Vagina (tissue), 2 donors: ENCODE results near the gene OSBP2. TPM values are rescaled to one million over a fixed set of nuclear protein-coding genes. Genes with fewer than 3 reads are reported as not detected.

Source experiments
- DNase-seq, 2 donors: peaks; one replicate each; pipeline ENCODE4 v3.0.0-alpha.2; 2017; ENCODE audit errors: extremely low spot score in 2 of 2
- H3K27ac ChIP-seq: fragments of 200-600 bp; sonication (generic); one replicate; pipeline ENCODE4 v1.5.1; 2019
- H3K27me3 ChIP-seq: fragments of 200-600 bp; sonication (generic); one replicate; pipeline ENCODE4 v1.5.1; 2019
- H3K36me3 ChIP-seq, 2 donors: fragments of 200-600 bp; sonication (generic); one replicate each; pipeline ENCODE4 v1.5.1; 2017 to 2019
- H3K4me1 ChIP-seq: fragments of 200-600 bp; sonication (generic); one replicate; pipeline ENCODE4 v1.5.1; 2019
- H3K4me3 ChIP-seq, 2 donors: fragments of 200-600 bp; sonication (generic); 1 replicate in 1 of 2; 2 replicates in 1 of 2; pipeline ENCODE4 v1.5.1; 2016 to 2019
- H3K9me3 ChIP-seq: fragments of 200-600 bp; sonication (generic); one replicate; pipeline ENCODE4 v1.5.1; 2019
- POLR2A ChIP-seq, 2 donors: fragments of 450-650 bp; IDR thresholded peaks; one replicate each; pipeline ENCODE4 v1.6.1; 2017; ENCODE audit warnings: antibody characterized with exemption in 2 of 2, mild to moderate bottlenecking in 2 of 2, moderate library complexity in 2 of 2
- POLR2AphosphoS5 ChIP-seq, 2 donors: sonication (generic); formaldehyde crosslinking; IDR thresholded peaks; one replicate each; pipeline ENCODE4 v1.9.0; 2017; ENCODE audit warnings: antibody characterized with exemption in 2 of 2, mild to moderate bottlenecking in 2 of 2, low read depth in 1 of 2; ENCODE audit not compliant: insufficient read depth in 1 of 2
- intact Hi-C: fragments of 100-400 bp; cut with DNase I; formaldehyde crosslinking; loops from one replicate; pipeline ENCODE4 v1.15.1; 2023
- total RNA-seq: library from RNA; depleted of rRNA; stranded (reverse); fragments of >200 nt; gene quantifications from one replicate; pipeline ENCODE4 v1.2.3, GENCODE V29; 2016
- TF ChIP-seq, protein P1 (sequence below), 3 experiments: fragments of 450-650 bp in 2 of 3; fragments of 200-600 bp in 1 of 3; sonication (generic) in 1 of 3; IDR thresholded peaks; one replicate each; pipeline ENCODE4 v1.5.1; 2017 to 2019; ENCODE audit warnings: antibody characterized with exemption in 3 of 3, mild to moderate bottlenecking in 2 of 3, moderate library complexity in 2 of 3

The OSBP2 gene
- total RNA-seq, 1 donor from 2014 or later: 3.7 TPM

DNA sequence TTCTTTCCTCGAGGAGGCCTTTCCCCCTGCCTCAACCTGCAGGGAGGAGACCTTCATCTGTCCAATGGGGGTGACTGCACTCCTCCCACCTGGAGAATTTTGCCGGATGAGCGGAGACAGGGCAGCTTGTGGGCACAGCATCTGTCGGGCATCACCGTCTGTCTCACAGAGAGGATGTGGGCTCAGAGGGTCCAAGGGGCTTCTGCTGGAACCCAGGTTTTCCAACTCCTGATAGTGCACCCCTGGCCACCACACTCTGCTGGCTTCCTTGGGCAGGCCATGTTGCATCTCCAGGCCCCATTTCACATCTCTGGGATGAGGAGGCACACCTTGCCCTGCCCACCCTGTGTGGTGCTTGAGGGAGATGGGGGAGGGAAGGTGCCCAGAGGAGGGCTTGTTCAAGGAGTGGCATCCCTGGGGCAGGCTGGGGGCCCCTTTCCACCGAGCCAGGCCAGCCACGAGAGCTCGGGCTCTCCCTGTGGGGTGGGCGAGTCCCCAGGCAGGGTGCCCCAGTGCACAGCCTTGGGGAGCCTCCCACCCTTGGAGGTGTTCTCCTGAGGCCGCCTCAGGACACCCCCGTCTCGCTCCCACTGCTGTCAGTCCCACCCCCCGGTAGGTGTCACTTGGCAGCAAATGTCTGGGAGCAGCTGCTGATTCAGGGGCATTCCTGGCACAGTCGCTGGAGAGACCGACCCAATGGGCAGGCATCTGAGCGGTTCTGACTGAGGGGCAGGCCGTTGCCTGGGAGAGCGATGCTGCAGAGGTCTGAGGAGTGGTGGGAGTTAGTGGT, 189.7 kb downstream of the OSBP2 start:
- no peaks in the 10 kb centered on the region for H3K4me1 ChIP-seq
- no peak overlapping the region for H3K27ac ChIP-seq
- no peak overlapping the region for H3K4me3 ChIP-seq
- no peaks in the 10 kb centered on the region for H3K27me3 ChIP-seq
- H3K36me3 ChIP-seq: no peaks in the 10 kb centered on the region
- TF ChIP-seq POLR2A (IDR thresholded peaks at IDR 0.05) (no peak), POLR2AphosphoS5 (IDR thresholded peaks at IDR 0.05; ENCODE audit: insufficient read depth in 1 of 2, low read depth in 1 of 2) (no peak)
- TF ChIP-seq, protein P1, sequence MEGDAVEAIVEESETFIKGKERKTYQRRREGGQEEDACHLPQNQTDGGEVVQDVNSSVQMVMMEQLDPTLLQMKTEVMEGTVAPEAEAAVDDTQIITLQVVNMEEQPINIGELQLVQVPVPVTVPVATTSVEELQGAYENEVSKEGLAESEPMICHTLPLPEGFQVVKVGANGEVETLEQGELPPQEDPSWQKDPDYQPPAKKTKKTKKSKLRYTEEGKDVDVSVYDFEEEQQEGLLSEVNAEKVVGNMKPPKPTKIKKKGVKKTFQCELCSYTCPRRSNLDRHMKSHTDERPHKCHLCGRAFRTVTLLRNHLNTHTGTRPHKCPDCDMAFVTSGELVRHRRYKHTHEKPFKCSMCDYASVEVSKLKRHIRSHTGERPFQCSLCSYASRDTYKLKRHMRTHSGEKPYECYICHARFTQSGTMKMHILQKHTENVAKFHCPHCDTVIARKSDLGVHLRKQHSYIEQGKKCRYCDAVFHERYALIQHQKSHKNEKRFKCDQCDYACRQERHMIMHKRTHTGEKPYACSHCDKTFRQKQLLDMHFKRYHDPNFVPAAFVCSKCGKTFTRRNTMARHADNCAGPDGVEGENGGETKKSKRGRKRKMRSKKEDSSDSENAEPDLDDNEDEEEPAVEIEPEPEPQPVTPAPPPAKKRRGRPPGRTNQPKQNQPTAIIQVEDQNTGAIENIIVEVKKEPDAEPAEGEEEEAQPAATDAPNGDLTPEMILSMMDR (IDR thresholded peaks at IDR 0.05): no peak
- H3K9me3 ChIP-seq: no peaks in the 10 kb centered on the region
- no peak for DNase-seq
- intact Hi-C loops: no loop called here

DNA sequence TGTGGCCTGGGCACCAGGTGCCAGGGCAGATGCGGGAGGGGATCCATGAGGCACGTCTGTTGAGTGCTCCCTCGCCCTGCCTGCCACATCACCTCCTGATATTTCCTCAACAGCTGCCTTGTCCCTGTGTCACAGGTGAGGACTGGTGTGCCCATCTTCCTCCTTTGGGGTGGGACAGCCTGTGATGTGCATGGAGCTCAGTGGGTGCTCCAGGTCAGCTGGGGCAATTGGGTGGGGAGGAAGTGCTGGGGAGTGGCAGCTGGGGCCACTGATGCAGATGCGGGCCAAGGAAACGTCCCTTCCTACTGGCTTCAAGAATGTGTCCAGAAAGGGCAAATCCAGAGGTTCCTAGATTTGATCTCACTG, 190.3 kb downstream of the OSBP2 start:
- Histone ChIP-seq H3K4me3 (no peak overlapping the region), H3K36me3 (no peaks in the 10 kb centered on the region), H3K27me3 (no peaks in the 10 kb centered on the region), H3K9me3 (no peaks in the 10 kb centered on the region), H3K27ac (no peak overlapping the region), H3K4me1 (no peaks in the 10 kb centered on the region)
- DNase-seq: no peak
- TF ChIP-seq POLR2AphosphoS5 (IDR thresholded peaks at IDR 0.05; ENCODE audit: insufficient read depth in 1 of 2, low read depth in 1 of 2) (no peak), POLR2A (IDR thresholded peaks at IDR 0.05) (no peak)
- TF ChIP-seq, protein P1 (IDR thresholded peaks at IDR 0.05): no peak
- intact Hi-C loops: no loop called here

DNA sequence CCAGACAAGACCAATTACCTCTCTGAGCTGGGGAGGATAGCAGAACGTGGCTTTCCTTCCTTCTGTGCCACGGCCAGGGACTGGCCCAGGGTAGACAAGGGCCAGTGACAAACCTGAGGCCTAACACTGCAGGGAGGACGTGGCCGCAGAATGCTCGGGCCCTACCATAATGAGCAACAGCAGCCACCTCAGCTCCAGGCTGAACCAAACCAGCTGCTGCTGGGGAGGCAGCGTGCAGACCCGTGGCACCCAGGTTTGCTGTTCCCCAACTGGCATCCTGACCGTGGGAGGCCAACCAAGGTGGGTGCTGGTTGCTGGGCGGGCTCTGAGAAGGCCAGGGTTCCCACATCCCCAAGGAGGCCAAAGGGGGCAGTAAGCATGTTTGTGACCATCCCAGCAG, 190.9 kb downstream of the OSBP2 start:
- Histone ChIP-seq H3K9me3 (no peaks in the 10 kb centered on the region), H3K4me3 (no peak overlapping the region), H3K27ac (no peak overlapping the region), H3K27me3 (no peaks in the 10 kb centered on the region), H3K36me3 (no peaks in the 10 kb centered on the region), H3K4me1 (no peaks in the 10 kb centered on the region)
- intact Hi-C loops: no loop called here
- no peak for DNase-seq
- TF ChIP-seq POLR2AphosphoS5 (IDR thresholded peaks at IDR 0.05; ENCODE audit: insufficient read depth in 1 of 2, low read depth in 1 of 2) (no peak), POLR2A (IDR thresholded peaks at IDR 0.05) (no peak)
- TF ChIP-seq, protein P1 (IDR thresholded peaks at IDR 0.05): no peak

DNA sequence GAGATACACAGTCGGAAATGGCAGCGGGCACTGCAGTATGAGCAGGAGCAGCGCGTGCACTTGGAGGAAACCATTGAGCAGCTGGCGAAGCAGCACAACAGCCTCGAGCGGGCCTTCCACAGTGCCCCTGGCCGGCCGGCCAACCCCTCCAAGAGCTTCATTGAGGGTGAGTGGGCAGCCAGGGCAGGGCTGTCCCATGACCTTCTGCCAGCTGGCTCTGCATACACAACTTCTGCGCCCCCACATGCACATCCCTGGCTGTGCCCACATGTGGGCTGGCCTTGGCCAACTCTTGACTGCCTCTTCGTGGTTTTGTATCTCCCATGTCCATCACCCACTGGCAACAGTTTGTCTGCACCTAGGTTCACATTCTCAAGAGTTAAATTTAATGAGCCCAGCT, 192.8 kb downstream of the OSBP2 start:
- intact Hi-C loops: no loop called here
- no peak overlapping the region for H3K27ac ChIP-seq
- no peaks in the 10 kb centered on the region for H3K36me3 ChIP-seq
- DNase-seq: no peak
- TF ChIP-seq POLR2A (IDR thresholded peaks at IDR 0.05) (no peak), POLR2AphosphoS5 (IDR thresholded peaks at IDR 0.05; ENCODE audit: insufficient read depth in 1 of 2, low read depth in 1 of 2) (no peak)
- TF ChIP-seq, protein P1 (IDR thresholded peaks at IDR 0.05): no peak
- no peaks in the 10 kb centered on the region for H3K9me3 ChIP-seq
- no peak overlapping the region for H3K4me3 ChIP-seq
- no peaks in the 10 kb centered on the region for H3K4me1 ChIP-seq
- no peaks in the 10 kb centered on the region for H3K27me3 ChIP-seq

DNA sequence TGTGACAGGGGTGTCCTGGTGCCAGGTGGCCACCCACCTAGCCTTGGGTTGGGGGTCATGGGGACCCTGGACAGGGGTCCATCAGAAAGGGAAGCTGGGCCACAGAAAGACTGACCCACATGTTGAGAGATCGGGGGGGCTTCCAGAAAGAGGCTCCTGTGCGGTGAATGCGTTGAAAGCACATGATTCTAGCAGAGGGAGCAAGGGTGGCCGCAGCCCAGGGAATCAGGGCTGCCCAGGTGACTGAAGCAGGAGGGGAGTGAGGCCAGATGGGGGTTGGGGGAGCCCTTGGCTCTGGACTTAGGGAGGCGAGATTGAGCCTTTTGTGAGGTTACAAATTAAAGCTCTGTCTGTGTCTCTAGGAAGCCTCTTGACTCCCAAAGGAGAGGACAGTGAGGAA, 193.2 kb downstream of the OSBP2 start:
- Histone ChIP-seq H3K9me3 (no peaks in the 10 kb centered on the region), H3K27me3 (no peaks in the 10 kb centered on the region), H3K27ac (no peak overlapping the region), H3K4me1 (no peaks in the 10 kb centered on the region), H3K4me3 (no peak overlapping the region), H3K36me3 (no peaks in the 10 kb centered on the region)
- DNase-seq: no peak
- intact Hi-C loops: no loop called here
- TF ChIP-seq POLR2A (IDR thresholded peaks at IDR 0.05) (no peak), POLR2AphosphoS5 (IDR thresholded peaks at IDR 0.05; ENCODE audit: insufficient read depth in 1 of 2, low read depth in 1 of 2) (no peak)
- TF ChIP-seq, protein P1 (IDR thresholded peaks at IDR 0.05): no peak
